ENCODE results near the gene TXLNB. TPM values are rescaled to one million over a fixed set of nuclear protein-coding genes. Genes with fewer than 3 reads are reported as not detected.
"Not testable (repeated sequence)": the region's sequence is repeated elsewhere in the genome, so short reads cannot be mapped to it uniquely, and the experiment has no call there.

The TXLNB gene
- total RNA-seq, 1 experiment from 2014 or later: not detected

DNA sequence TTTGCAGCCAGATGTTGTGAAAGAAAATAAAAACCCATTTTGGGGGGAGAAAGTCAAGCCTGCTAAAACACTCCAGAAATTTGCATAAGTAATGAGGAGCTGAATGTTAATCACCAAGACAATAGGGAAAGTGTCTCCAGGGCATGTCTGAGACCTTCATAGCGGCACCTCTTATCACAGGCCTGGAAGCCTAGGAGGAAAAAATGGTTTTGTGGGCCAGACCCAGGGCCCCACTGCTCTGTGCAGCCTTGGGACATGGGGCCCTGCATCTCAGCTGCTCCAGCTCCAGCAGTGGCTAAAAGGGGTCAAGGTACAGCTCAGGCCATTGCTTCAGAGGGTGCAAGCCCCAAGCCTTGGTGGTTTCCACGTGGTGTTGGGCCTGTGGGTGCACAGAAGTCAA is 57.6 kb downstream of the TXLNB start:
- POLR2A ChIA-PET; H3K36me3 ChIP-seq (ENCODE audit: control insufficient read depth, insufficient read depth, low read length); ATAC-seq; BruUV-seq (replicated peaks); in situ Hi-C loops (cut with HindIII; ENCODE audit: low pct_unique_long_range_greater_than_20kb, low sequenced_read_pairs); H3K27ac ChIP-seq (ENCODE audit: low read length); DNase-seq (ENCODE audit: low read depth, low spot score); H3K9me3 ChIP-seq (ENCODE audit: control insufficient read depth, insufficient read depth, low read depth, low read length); H3K4me1 ChIP-seq (ENCODE audit: control insufficient read depth, insufficient read depth, low read length); H3K4me3 ChIP-seq (ENCODE audit: low read depth in 2 of 2, low read length in 2 of 2); H3K27me3 ChIP-seq (ENCODE audit: control insufficient read depth, insufficient read depth, low read length); CTCF ChIA-PET: not testable (repeated sequence)
- intact Hi-C loops (cut with micrococcal nuclease; ENCODE audit: unreplicated experiment): loop anchor here (10.0 kb wide), 1 partner anchor 111 kb away; no protein-coding TSS in a partner anchor

DNA sequence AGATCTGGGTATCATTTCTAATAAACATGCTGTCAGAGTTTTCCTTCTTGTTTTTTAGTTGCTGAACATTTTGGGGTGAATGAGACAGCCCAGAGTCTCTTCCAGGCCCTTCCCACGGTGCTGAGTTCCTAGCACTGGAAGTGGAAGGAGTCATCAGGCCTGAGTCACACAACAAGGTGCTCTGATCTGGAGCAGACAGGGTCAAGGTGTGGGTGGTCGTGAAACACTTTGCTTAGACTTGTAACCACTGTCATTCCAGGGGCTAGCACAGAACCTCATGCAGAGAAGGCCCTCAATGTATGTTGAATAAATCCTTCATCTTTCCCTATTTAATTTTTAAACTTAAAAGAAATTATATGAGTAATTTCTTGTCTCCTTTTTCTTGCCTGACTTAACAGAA is 60.6 kb downstream of the TXLNB start:
- no peak overlapping the region for H3K27ac ChIP-seq (ENCODE audit: low read length)
- BruUV-seq (replicated peaks): no TSS peak
- TF ChIP-seq TCF7L2 (IDR thresholded peaks at IDR 0.05; ENCODE audit: low read depth, low read length) (no peak), SIN3A (IDR thresholded peaks at IDR 0.05; ENCODE audit: borderline replicate concordance, insufficient read depth, low read depth, low read length) (no peak), POLR2AphosphoS5 (IDR thresholded peaks at IDR 0.05; ENCODE audit: low read depth, low read length) (no peak)
- TF ChIP-seq, protein P1, sequence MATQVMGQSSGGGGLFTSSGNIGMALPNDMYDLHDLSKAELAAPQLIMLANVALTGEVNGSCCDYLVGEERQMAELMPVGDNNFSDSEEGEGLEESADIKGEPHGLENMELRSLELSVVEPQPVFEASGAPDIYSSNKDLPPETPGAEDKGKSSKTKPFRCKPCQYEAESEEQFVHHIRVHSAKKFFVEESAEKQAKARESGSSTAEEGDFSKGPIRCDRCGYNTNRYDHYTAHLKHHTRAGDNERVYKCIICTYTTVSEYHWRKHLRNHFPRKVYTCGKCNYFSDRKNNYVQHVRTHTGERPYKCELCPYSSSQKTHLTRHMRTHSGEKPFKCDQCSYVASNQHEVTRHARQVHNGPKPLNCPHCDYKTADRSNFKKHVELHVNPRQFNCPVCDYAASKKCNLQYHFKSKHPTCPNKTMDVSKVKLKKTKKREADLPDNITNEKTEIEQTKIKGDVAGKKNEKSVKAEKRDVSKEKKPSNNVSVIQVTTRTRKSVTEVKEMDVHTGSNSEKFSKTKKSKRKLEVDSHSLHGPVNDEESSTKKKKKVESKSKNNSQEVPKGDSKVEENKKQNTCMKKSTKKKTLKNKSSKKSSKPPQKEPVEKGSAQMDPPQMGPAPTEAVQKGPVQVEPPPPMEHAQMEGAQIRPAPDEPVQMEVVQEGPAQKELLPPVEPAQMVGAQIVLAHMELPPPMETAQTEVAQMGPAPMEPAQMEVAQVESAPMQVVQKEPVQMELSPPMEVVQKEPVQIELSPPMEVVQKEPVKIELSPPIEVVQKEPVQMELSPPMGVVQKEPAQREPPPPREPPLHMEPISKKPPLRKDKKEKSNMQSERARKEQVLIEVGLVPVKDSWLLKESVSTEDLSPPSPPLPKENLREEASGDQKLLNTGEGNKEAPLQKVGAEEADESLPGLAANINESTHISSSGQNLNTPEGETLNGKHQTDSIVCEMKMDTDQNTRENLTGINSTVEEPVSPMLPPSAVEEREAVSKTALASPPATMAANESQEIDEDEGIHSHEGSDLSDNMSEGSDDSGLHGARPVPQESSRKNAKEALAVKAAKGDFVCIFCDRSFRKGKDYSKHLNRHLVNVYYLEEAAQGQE (IDR thresholded peaks at IDR 0.05; ENCODE audit: insufficient read depth in 1 of 2, low read depth in 2 of 2, low read length in 1 of 2): no peak
- TF ChIP-seq, protein P2, sequence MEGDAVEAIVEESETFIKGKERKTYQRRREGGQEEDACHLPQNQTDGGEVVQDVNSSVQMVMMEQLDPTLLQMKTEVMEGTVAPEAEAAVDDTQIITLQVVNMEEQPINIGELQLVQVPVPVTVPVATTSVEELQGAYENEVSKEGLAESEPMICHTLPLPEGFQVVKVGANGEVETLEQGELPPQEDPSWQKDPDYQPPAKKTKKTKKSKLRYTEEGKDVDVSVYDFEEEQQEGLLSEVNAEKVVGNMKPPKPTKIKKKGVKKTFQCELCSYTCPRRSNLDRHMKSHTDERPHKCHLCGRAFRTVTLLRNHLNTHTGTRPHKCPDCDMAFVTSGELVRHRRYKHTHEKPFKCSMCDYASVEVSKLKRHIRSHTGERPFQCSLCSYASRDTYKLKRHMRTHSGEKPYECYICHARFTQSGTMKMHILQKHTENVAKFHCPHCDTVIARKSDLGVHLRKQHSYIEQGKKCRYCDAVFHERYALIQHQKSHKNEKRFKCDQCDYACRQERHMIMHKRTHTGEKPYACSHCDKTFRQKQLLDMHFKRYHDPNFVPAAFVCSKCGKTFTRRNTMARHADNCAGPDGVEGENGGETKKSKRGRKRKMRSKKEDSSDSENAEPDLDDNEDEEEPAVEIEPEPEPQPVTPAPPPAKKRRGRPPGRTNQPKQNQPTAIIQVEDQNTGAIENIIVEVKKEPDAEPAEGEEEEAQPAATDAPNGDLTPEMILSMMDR (IDR thresholded peaks at IDR 0.05): no peak
- H3K27me3 ChIP-seq (ENCODE audit: control insufficient read depth, insufficient read depth, low read length): no peaks in the 10 kb centered on the region
- no peak for DNase-seq (ENCODE audit: low read depth, low spot score)
- H3K9me3 ChIP-seq (ENCODE audit: control insufficient read depth, insufficient read depth, low read depth, low read length): no peaks in the 10 kb centered on the region
- no peak overlapping the region for H3K4me3 ChIP-seq (ENCODE audit: low read depth in 2 of 2, low read length in 2 of 2)
- CTCF ChIA-PET: no interaction called here
- no peaks in the 10 kb centered on the region for H3K36me3 ChIP-seq (ENCODE audit: control insufficient read depth, insufficient read depth, low read length)
- no peaks in the 10 kb centered on the region for H3K4me1 ChIP-seq (ENCODE audit: control insufficient read depth, insufficient read depth, low read length)
- in situ Hi-C loops (cut with HindIII; ENCODE audit: low pct_unique_long_range_greater_than_20kb, low sequenced_read_pairs): no loop called here
- POLR2A ChIA-PET: no interaction called here
- intact Hi-C loops (cut with micrococcal nuclease; ENCODE audit: unreplicated experiment): loop anchor here (10.0 kb wide), 1 partner anchor 114 kb away; no protein-coding TSS in a partner anchor
- ATAC-seq: no peak

DNA sequence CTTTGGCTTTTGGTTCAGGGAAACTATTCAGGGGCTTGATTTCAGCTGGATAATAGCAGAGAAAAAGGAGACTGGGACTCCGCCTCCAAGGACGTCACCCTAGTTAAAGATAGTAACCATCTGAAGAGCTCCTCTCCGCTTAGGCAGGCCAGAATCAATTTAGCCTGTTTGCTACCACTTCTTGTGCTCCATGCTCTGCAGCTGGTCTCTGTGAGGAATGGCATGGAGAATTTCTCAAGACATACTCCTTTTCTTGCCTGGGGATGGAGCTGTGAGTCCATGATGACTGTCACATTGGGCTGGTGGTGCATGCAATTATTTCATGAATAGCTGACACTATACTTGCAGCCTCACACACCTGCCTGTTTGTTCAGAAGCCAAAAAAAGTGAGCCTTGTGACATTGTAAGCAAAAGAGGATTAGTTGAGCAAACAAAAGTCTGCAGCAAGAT is 61.4 kb downstream of the TXLNB start:
- intact Hi-C loops (cut with micrococcal nuclease; ENCODE audit: unreplicated experiment) (loop anchor here (10.0 kb wide), 1 partner anchor 114 kb away; no protein-coding TSS in a partner anchor), in situ Hi-C loops (cut with HindIII; ENCODE audit: low pct_unique_long_range_greater_than_20kb, low sequenced_read_pairs) (no loop called here)
- Histone ChIP-seq H3K27ac (ENCODE audit: low read length) (no peak overlapping the region), H3K9me3 (ENCODE audit: control insufficient read depth, insufficient read depth, low read depth, low read length) (no peaks in the 10 kb centered on the region), H3K36me3 (ENCODE audit: control insufficient read depth, insufficient read depth, low read length) (no peaks in the 10 kb centered on the region), H3K4me1 (ENCODE audit: control insufficient read depth, insufficient read depth, low read length) (no peaks in the 10 kb centered on the region), H3K27me3 (ENCODE audit: control insufficient read depth, insufficient read depth, low read length) (no peaks in the 10 kb centered on the region), H3K4me3 (ENCODE audit: low read depth in 2 of 2, low read length in 2 of 2) (no peak overlapping the region)
- DNase-seq (ENCODE audit: low read depth, low spot score) (no peak), ATAC-seq (no peak)
- CTCF ChIA-PET: interaction anchor here (0.5 to 0.6 kb wide), 3 partner anchors 20 to 777 kb away, joined by 3 to 6 read pairs (median 4); no protein-coding TSS in a partner anchor
- BruUV-seq (replicated peaks): no TSS peak
- POLR2A ChIA-PET: no interaction called here
- TF ChIP-seq TCF7L2 (IDR thresholded peaks at IDR 0.05; ENCODE audit: low read depth, low read length): no peak
- TF ChIP-seq, protein P2 (IDR thresholded peaks at IDR 0.05): peak; percentile 30
- TF ChIP-seq, protein P1 (IDR thresholded peaks at IDR 0.05; ENCODE audit: insufficient read depth in 1 of 2, low read depth in 2 of 2, low read length in 1 of 2): no peak

DNA sequence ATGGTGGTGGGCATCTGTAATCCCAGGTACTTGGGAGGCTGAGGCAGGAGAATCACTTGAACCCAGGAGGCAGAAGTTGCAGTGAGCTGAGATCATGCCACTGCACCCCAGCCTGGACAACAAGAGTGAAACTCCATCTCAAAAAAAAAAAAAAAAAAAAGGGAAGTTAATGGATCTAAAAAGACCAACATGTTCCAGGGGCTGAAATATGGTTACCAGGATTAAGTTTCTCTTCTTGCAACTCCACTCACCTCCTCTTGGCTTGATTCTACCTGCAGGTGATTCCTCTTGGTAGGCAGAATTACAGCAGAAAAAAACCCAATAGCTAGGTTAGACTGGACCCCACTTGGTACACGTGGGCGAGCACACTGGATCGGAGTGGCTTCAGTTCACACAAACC is 63.4 kb downstream of the TXLNB start:
- BruUV-seq (replicated peaks); H3K4me3 ChIP-seq (ENCODE audit: low read depth in 2 of 2, low read length in 2 of 2); H3K27ac ChIP-seq (ENCODE audit: low read length); POLR2A ChIA-PET; H3K36me3 ChIP-seq (ENCODE audit: control insufficient read depth, insufficient read depth, low read length); intact Hi-C loops (cut with micrococcal nuclease; ENCODE audit: unreplicated experiment); in situ Hi-C loops (cut with HindIII; ENCODE audit: low pct_unique_long_range_greater_than_20kb, low sequenced_read_pairs); CTCF ChIA-PET; H3K27me3 ChIP-seq (ENCODE audit: control insufficient read depth, insufficient read depth, low read length); H3K4me1 ChIP-seq (ENCODE audit: control insufficient read depth, insufficient read depth, low read length); H3K9me3 ChIP-seq (ENCODE audit: control insufficient read depth, insufficient read depth, low read depth, low read length); ATAC-seq; DNase-seq (ENCODE audit: low read depth, low spot score): not testable (repeated sequence)
